Neuronal stem cell (in vitro differentiated cells): Measurements from ENCODE around the gene NAA15.

Source experiments
- DNase-seq: peaks from one replicate; pipeline ENCODE4 v3.0.0-alpha.2; 2013; ENCODE audit warnings: low spot score
- H2AFZ ChIP-seq: one replicate; pipeline ENCODE4 v1.6.1; 2013; ENCODE audit warnings: mild to moderate bottlenecking, low read length, inconsistent platforms
- H2AK5ac ChIP-seq: 2 replicates; pipeline ENCODE4 v1.6.1; 2013; ENCODE audit warnings: low read depth, mild to moderate bottlenecking, inconsistent platforms, low read length, moderate library complexity, mixed read lengths
- H2BK120ac ChIP-seq: 2 replicates; pipeline ENCODE4 v1.6.1; 2013; ENCODE audit warnings: low read depth, mild to moderate bottlenecking, inconsistent platforms, low read length, moderate library complexity, mixed read lengths
- H2BK12ac ChIP-seq: one replicate; pipeline ENCODE4 v1.6.1; 2013; ENCODE audit warnings: low read length, inconsistent platforms
- H2BK15ac ChIP-seq: 2 replicates; pipeline ENCODE4 v1.6.1; 2013; ENCODE audit warnings: mild to moderate bottlenecking, low read length, inconsistent platforms, mixed read lengths
- H2BK5ac ChIP-seq: one replicate; pipeline ENCODE4 v1.6.1; 2013; ENCODE audit warnings: inconsistent platforms, mild to moderate bottlenecking, low read length, moderate library complexity
- H3K14ac ChIP-seq: one replicate; pipeline ENCODE4 v1.6.1; 2013; ENCODE audit warnings: low read length, inconsistent platforms
- H3K18ac ChIP-seq: 2 replicates; pipeline ENCODE4 v1.6.1; 2013; ENCODE audit warnings: low read length, inconsistent platforms
- H3K23ac ChIP-seq: 2 replicates; pipeline ENCODE4 v1.6.1; 2013; ENCODE audit warnings: low read depth, mild to moderate bottlenecking, mixed read lengths, low read length, inconsistent platforms; ENCODE audit not compliant: poor library complexity
- H3K27ac ChIP-seq: replicated peaks from 3 replicates; pipeline ENCODE4 v1.5.1; 2013; ENCODE audit warnings: low read length, inconsistent platforms
- H3K27me3 ChIP-seq, 3 experiments: 2 replicates each; pipeline ENCODE4 v1.6.1; 2013; ENCODE audit warnings: low read length in 3 of 3, mild to moderate bottlenecking in 2 of 3, inconsistent platforms in 1 of 3, low read depth in 1 of 3, mixed read lengths in 1 of 3, moderate library complexity in 1 of 3; ENCODE audit not compliant: control insufficient read depth in 3 of 3, insufficient read depth in 3 of 3
- H3K36me3 ChIP-seq, 2 donors: replicated peaks in 1 of 2; 2 replicates each; pipeline ENCODE4 v1.6.1; 2013; ENCODE audit warnings: low read length in 2 of 2; ENCODE audit not compliant: control insufficient read depth in 2 of 2, insufficient read depth in 2 of 2
- H3K4ac ChIP-seq: 2 replicates; pipeline ENCODE4 v1.6.1; 2013; ENCODE audit warnings: inconsistent platforms, mild to moderate bottlenecking, low read length, moderate library complexity
- H3K4me1 ChIP-seq, 2 donors: 1 replicate in 1 of 2; 2 replicates in 1 of 2; pipeline ENCODE4 v1.6.1; 2013; ENCODE audit warnings: low read length in 2 of 2, low read depth in 1 of 2; ENCODE audit not compliant: control insufficient read depth in 2 of 2, insufficient read depth in 1 of 2
- H3K4me2 ChIP-seq: one replicate; pipeline ENCODE4 v1.6.1; 2013; ENCODE audit warnings: mild to moderate bottlenecking, low read length, inconsistent platforms; ENCODE audit not compliant: insufficient read depth, poor library complexity, severe bottlenecking
- H3K4me3 ChIP-seq, 2 donors: 2 replicates each; pipeline ENCODE4 v1.5.1; 2013; ENCODE audit warnings: low read length in 2 of 2, mild to moderate bottlenecking in 2 of 2, inconsistent platforms in 1 of 2, moderate library complexity in 1 of 2
- H3K79me1 ChIP-seq: one replicate; pipeline ENCODE4 v1.6.1; 2013; ENCODE audit warnings: low read depth, mild to moderate bottlenecking, inconsistent platforms, low read length, moderate library complexity
- H3K9ac ChIP-seq: one replicate; pipeline ENCODE4 v1.6.1; 2013; ENCODE audit warnings: mild to moderate bottlenecking, low read depth, low read length, inconsistent platforms; ENCODE audit not compliant: poor library complexity
- H3K9me3 ChIP-seq, 2 donors: replicated peaks in 1 of 2; 2 replicates each; pipeline versions ENCODE3 to v1.6.1; 2013; ENCODE audit warnings: low read length in 2 of 2, mild to moderate bottlenecking in 2 of 2, inconsistent platforms in 1 of 2, low read depth in 1 of 2, mixed read lengths in 1 of 2, moderate library complexity in 1 of 2; ENCODE audit not compliant: control insufficient read depth in 2 of 2, insufficient read depth in 1 of 2
- H4K8ac ChIP-seq: one replicate; pipeline ENCODE4 v1.6.1; 2013; ENCODE audit warnings: low read depth, mild to moderate bottlenecking, inconsistent platforms, low read length, moderate library complexity
- H4K91ac ChIP-seq: one replicate; pipeline ENCODE4 v1.6.1; 2013; ENCODE audit warnings: low read length, low read depth, mild to moderate bottlenecking, inconsistent platforms; ENCODE audit not compliant: poor library complexity
- WGBS, 2 donors: extraction: QIAGEN DNeasy Blood & Tissue Kit; methylation state at CpG; one replicate each; pipeline ENCODE4 v1.1.7; 2013; ENCODE audit warnings: missing lambda C conversion rate in 2 of 2, mixed read lengths in 1 of 2; ENCODE audit not compliant: insufficient read length in 2 of 2, insufficient replicate concordance in 1 of 2; ENCODE audit errors: extremely low coverage in 2 of 2; 5-methylcytosine and 5-hydroxymethylcytosine counted together

Gene NAA15

GRCh38 chr4:139267301-139267700 lies 34.0 kb upstream of the NAA15 start:
- Histone ChIP-seq H2BK120ac (no peak overlapping the region), H4K8ac (no peak overlapping the region), H3K14ac (no peak overlapping the region), H3K79me1 (no peaks in the 10 kb centered on the region), H2AK5ac (no peak overlapping the region), H3K4ac (no peak overlapping the region), H3K36me3 (no peaks in the 10 kb centered on the region), H3K23ac (no peak overlapping the region), H3K27me3 (no peaks in the 10 kb centered on the region), H3K18ac (no peak overlapping the region), H2BK5ac (no peak overlapping the region), H4K91ac (no peak overlapping the region), H3K27ac (no peak overlapping the region), H2BK12ac (no peak overlapping the region), H2BK15ac (no peak overlapping the region), H3K9ac (no peak overlapping the region), H3K4me1 (peaks cover 5% of the 10 kb centered on the region in 2 donors), H3K9me3 (no peaks in the 10 kb centered on the region), H3K4me2 (no peak overlapping the region), H3K4me3 (no peak overlapping the region), H2AFZ (peak overlapping the region; percentile 90)
- WGBS, 2 donors = no CpG with 5 or more reads among the region's 1 CpG
- DNase-seq = no peak

- no peaks in the 10 kb centered on the region for H3K4me1 ChIP-seq
- H2BK5ac ChIP-seq = no peak overlapping the region
- H2BK12ac ChIP-seq = no peak overlapping the region
- H3K4ac ChIP-seq = no peak overlapping the region
- no peak overlapping the region for H2BK120ac ChIP-seq
- no peak overlapping the region for H3K9ac ChIP-seq
- no peak overlapping the region for H3K14ac ChIP-seq
- H3K18ac ChIP-seq = no peak overlapping the region
- no peak overlapping the region for H3K4me3 ChIP-seq
- no peak overlapping the region for H3K27ac ChIP-seq
- H3K4me2 ChIP-seq = no peak overlapping the region
- no peak for DNase-seq
- H3K27me3 ChIP-seq = peaks cover under 1 to 6% (median 5%) of the 10 kb centered on the region in 3 experiments
- no peak overlapping the region for H2AFZ ChIP-seq
- no peaks in the 10 kb centered on the region for H3K9me3 ChIP-seq
- no peak overlapping the region for H3K23ac ChIP-seq
- H3K79me1 ChIP-seq = no peaks in the 10 kb centered on the region
- no peak overlapping the region for H4K91ac ChIP-seq
- H4K8ac ChIP-seq = no peak overlapping the region
- H3K36me3 ChIP-seq = no peaks in the 10 kb centered on the region
- no peak overlapping the region for H2BK15ac ChIP-seq
- H2AK5ac ChIP-seq = no peak overlapping the region
- WGBS, 2 donors = 83 to 100% methylated on average over 1 of the region's 1 CpG
Observed at GRCh38 chr4:139273835-139274234, 27.5 kb upstream of the NAA15 start.

- H3K36me3 ChIP-seq = no peaks in the 10 kb centered on the region
Observed at GRCh38 chr4:139274790-139275189, 26.5 kb upstream of the NAA15 start.

GRCh38 chr4:139275281-139275735 lies 26.0 kb upstream of the NAA15 start:
- Histone ChIP-seq H3K4me3 (no peak overlapping the region), H4K91ac (no peak overlapping the region), H3K27ac (no peak overlapping the region), H3K18ac (no peak overlapping the region), H2AFZ (no peak overlapping the region), H2BK15ac (no peak overlapping the region), H3K4ac (no peak overlapping the region), H3K9ac (no peak overlapping the region), H2BK120ac (no peak overlapping the region), H3K4me1 (peaks cover 0 to 2% of the 10 kb centered on the region in 2 donors), H2BK5ac (no peak overlapping the region), H3K79me1 (no peaks in the 10 kb centered on the region), H3K27me3 (peaks cover 2 to 18% (median 17%) of the 10 kb centered on the region in 3 experiments), H3K9me3 (no peaks in the 10 kb centered on the region), H4K8ac (no peak overlapping the region), H2BK12ac (no peak overlapping the region), H2AK5ac (no peak overlapping the region), H3K23ac (no peak overlapping the region), H3K14ac (no peak overlapping the region), H3K4me2 (no peak overlapping the region), H3K36me3 (no peaks in the 10 kb centered on the region)
- WGBS, 2 donors = no CpG with 5 or more reads among the region's 4 CpGs
- no peak for DNase-seq

More at GRCh38 chr4:139274790-139275189, 26.5 kb upstream of the NAA15 start:
- Histone ChIP-seq H2BK5ac (no peak overlapping the region), H4K8ac (no peak overlapping the region), H2BK120ac (no peak overlapping the region), H4K91ac (no peak overlapping the region), H3K4me2 (no peak overlapping the region), H3K4ac (no peak overlapping the region), H3K23ac (no peak overlapping the region), H3K27ac (no peak overlapping the region), H2AFZ (no peak overlapping the region), H2AK5ac (no peak overlapping the region), H3K4me1 (peaks cover 0 to 2% of the 10 kb centered on the region in 2 donors), H3K9ac (no peak overlapping the region), H3K79me1 (no peaks in the 10 kb centered on the region), H3K14ac (no peak overlapping the region), H3K18ac (no peak overlapping the region), H2BK15ac (no peak overlapping the region), H2BK12ac (no peak overlapping the region), H3K9me3 (no peaks in the 10 kb centered on the region), H3K4me3 (no peak overlapping the region), H3K27me3 (peaks cover 2 to 15% (median 15%) of the 10 kb centered on the region in 3 experiments)
- no peak for DNase-seq
- no CpG with 5 or more reads among the region's 1 CpG for WGBS, 2 donors
